ENCODE measurements around the gene CKMT2.

GRCh38 chr5:81183811-81184748 lies 49.0 kb upstream of the CKMT2 start:
- no peak for TF ChIP-seq GABPB1 (CRISPR knock-in tag; IDR thresholded peaks at IDR 0.05)
- no peak for TF ChIP-seq ZMAT4 (CRISPR knock-in tag; IDR thresholded peaks at IDR 0.05)
- no peak for TF ChIP-seq CTCF (IDR thresholded peaks at IDR 0.05)
- TF ChIP-seq SMAD3 (CRISPR knock-in tag; IDR thresholded peaks at IDR 0.05; ENCODE audit: borderline replicate concordance): no peak
- no peak for TF ChIP-seq ZNF425 (CRISPR knock-in tag; conservative IDR thresholded peaks at IDR 0.05)
- no peak for TF ChIP-seq USF2 (CRISPR knock-in tag; IDR thresholded peaks at IDR 0.05)
- TF ChIP-seq ZNF423 (CRISPR knock-in tag; IDR thresholded peaks at IDR 0.05): no peak
- TF ChIP-seq ZNF121 (CRISPR knock-in tag; IDR thresholded peaks at IDR 0.05): no peak
- TF ChIP-seq NFE2L1 (CRISPR knock-in tag; IDR thresholded peaks at IDR 0.05): no peak

Data from WTC11 (cell line).